NCI-H1930 (cell line): Measurements from ENCODE around the gene FXYD4.
"Not testable (repeated sequence)": the region's sequence is repeated elsewhere in the genome, so short reads cannot be mapped to it uniquely, and the experiment has no call there.

Experiments used
- DNase-seq, 2 experiments: peaks; one replicate each; lab custom pipeline; 2025; lab: John Stamatoyannopoulos, UW

Gene FXYD4

DNA sequence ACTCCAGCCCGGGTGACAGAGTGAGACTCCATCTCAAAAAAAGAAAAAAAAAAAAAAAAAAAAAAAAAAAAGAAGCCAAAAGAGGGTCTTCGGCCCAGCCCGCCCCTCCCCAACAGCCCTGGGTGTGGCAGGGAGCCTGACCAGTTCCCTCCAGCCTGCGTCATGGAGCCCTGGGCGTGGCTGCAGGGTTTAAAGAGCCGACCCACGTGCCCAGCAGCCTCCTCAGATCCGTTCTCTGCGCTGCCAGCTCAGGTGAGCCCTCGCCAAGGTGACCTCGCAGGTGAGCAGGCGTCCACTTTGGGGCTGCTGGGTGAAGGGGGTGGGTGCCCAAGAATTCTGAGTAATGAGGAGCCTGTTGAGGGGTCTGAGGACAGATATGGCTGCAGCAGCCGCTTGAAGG, at the start of gene FXYD4:
TSS of gene FXYD4 (plus strand) at position 219 of the 400 bp plus-strand sequence. CDS start 2,111 bp downstream, outside the sequence.
- no peak for DNase-seq

DNA sequence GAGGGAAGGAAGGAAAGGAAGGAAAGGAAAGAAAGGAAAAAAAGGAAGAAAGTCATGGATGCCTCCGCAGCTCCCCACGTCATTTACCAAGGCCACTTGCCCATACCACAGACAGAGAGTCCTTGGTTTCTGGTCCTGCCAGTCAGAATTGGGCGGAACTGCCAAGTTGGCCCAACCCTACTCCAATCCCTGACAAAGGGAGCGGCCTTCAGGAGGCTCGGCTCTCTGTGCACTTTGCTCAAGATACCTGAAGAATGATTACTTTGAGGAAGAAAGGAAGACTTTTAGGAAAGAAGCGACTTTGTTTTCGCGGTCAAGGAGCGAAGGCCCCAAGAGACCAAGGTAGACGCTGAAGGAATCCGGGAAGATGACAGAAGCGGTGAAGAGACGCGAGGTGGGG, 49.1 kb upstream of the FXYD4 start:
- DNase-seq, result no peak

GRCh38 chr10:43322769-43323168, 48.7 kb upstream of the FXYD4 start:
- peak; percentile 60 to 67 for DNase-seq

GRCh38 chr10:43323245-43323644, 48.2 kb upstream of the FXYD4 start:
- no peak for DNase-seq

DNA sequence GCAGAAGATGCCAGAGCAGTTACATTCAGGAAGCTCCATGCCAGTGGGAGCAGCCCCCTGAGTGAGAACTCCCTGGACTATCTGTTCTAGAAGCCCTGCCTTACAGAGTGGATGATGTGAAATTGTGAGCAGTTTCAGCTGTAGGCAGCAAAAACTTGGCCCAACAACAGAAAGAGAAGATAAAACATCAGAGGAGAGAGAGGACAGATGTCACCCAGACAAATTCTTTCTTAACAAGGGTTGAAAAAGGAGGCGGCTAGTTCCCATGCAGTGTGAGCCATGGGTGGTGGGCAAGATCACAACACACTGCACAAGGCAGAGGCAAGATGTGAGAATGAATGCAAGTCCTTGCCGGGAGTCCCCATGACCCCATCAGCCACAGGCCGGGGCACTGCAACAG, 46.6 kb upstream of the FXYD4 start:
- no peak for DNase-seq

DNA sequence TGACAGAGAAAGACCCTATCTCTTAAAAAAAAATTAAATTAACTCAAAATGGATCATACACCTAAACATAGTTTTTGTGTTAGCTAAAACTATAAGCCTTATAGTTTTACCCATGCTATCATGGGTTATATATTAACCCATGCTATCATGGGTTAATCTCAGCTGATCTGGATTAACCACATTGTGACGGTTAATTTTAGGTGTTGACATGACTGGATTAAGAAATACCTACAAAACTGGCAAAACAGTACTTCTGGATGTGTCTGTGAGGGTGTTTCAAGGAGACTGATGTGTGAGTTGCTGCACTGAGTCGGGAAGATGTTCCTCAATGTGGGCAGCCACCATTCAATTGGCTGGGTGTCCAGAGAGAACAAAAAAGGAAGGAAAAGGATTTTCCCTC, 44.3 kb upstream of the FXYD4 start:
- no peak for DNase-seq

GRCh38 chr10:43327986-43328385, 43.5 kb upstream of the FXYD4 start:
- no peak for DNase-seq

DNA sequence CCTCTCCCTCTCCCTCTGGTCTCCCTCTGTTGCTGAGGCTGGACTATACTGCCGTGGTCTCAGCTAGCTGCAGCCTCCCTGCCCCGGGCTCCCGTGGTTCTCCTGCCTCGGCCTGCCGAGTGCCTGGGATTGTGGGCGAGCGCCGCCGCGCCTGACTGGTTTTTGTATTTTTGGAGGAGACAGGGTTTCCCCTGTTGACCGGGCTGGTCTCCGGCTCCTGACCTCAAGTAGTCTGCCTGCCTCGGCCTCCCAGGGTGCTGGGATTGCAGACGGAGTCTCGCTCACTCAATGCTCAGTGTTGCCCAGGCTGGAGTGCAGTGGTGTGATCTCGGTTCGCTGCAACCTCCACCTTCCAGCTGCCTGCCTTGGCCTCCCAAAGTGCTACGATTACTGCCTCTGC, 42.6 kb upstream of the FXYD4 start:
- DNase-seq, result not testable (repeated sequence)

DNA sequence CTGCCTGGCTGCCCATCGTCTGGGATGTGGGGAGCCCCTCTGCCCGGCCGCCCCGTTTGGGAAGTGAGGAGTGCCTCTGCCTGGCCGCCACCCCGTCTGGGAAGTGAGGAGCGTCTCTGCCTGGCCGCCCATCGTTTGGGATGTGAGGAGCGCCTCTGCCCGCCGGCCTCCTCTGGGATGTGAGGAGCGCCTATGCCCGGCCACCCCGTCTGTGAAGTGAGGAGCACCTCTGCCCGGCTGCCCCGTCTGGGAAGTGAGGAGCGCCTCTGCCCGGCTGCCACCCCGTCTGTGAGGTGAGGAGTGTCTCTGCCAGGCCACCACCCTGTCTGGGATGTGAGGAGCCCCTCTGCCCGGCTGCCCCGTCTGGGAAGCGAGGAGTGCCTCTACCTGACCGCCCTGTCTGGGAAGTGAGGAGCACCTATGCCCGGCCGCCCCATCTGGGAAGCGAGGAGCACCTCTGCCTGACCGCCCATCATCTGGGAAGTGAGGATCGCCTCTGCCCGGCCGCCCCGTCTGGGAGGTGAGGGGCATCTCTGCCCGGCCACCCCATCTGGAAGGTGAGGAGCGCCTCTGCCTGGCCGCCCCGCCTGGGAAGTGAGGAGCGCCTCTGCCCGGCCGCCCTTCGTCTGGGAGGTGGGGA, 42.1 kb upstream of the FXYD4 start:
- DNase-seq, result not testable (repeated sequence)

DNA sequence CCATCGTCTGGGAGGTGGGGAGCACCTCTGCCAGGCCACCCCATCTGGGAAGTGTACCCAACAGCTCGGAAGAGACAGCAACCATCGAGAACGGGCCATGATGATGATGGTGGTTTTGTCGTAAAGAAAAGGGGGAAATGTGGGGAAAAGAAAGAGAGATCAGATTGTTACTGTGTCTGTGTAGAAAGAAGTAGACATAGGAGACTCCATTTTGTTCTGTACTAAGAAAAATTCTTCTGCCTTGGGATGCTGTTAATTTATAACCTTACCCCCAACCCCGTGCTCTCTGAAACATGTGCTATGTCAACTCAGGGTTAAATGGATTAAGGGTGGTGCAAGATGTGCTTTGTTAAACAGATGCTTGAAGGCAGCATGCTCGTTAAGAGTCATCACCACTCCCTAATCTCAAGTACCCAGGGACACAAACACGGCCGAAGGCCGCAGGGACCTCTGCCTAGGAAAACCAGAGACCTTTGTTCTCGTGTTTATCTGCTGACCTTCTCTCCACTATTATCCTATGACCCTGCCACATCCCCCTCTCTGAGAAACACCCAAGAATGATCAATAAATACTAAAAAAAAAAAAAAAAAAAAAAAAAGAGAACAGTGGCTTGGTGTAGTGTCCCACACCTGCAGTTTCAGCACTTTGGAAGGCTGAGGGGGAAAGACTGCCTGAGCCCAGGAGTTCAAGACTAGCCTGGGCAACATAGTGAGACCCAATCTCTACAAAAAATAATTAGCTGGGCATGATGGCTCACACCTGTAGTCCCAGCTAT, 41.2 kb upstream of the FXYD4 start:
- DNase-seq, result not testable (repeated sequence)

- not testable (repeated sequence) for DNase-seq
These were observed 40.7 kb upstream of the FXYD4 start for GRCh38 chr10:43330824-43331127.

DNA sequence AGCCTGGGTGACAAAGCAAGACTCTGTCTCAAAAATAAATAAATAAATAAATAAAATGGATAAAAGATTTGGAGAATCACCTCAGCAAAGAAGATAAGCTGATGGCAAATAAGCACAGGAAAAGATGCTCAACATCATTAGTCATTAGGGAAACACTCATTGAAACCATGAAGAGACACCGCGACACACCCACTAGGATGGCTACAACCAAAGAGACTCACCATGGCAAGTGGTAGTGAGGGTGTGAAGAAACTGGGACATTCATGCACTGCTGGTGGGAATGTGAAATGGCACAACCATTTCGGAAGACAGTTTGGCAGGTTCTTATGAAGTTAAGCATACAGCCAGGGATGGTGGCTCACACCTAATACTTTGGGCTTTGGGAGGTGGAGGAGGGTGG, 37.8 kb upstream of the FXYD4 start:
- no peak for DNase-seq

DNA sequence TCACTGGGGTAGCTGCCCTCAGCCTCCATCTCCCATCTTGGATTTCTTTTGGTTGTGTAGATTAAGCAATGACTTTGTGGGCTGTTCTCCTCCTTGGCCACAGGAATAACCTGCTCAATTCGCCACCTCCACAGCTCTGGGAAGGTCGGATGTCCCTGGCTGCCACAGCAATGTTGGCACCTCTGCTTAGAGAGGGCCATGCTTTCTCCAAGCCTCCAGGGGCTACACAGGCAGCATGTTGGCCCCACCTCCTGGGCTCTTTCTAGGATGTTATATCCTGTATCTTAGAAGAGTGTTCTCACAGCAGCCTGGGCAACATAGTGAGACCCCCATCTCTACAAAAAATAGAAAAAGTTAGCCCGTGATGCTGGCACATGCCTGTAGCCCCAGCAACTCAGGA, 35.4 kb upstream of the FXYD4 start:
- DNase-seq, result no peak

DNA sequence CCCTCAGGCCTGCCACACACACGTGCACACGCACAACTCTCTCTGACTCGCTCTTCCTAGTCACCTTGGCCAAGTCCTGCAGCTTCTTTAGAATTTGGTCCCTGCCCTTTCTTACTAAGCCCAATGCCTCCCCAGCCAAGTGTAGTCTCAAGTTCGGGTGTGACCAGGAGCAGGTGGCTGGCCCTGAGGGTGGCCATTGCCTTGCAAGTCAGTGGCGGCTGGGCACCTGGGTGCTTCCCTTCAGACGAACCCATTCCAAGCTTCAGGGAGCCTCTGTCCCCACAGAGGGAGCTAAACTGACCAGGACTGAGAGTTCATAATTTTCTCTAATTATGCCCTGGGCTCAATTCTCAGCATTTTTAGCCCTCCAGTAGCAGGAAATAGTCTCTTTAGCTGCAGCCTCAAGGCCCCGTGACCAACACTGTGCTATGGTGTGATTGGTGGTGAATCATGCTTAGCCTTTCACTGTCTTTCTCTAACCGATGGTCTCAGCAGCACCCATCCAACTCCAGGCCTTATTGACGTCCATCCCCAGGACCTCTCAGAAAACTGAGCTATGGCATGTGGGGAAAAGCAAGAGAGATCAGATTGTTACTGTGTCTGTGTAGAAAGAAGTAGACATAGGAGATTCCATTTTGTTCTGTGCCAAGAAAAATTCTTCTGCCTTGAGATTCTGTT, 34.7 kb upstream of the FXYD4 start:
- DNase-seq, result no peak

DNA sequence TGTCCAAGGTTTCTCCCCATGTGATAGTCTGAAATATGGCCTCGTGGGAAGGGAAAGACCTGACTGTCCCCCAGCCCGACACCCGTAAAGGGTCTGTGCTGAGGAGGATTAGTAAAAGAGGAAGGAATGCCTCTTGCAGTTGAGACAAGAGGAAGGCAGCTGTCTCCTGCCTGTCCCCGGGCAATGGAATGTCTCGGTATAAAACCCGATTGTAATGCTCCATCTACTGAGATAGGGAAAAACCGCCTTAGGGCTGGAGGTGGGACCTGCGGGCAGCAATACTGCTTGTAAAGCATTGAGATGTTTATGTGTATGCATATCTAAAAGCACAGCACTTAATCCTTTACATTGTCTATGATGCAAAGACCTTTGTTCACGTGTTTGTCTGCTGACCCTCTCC, 33.9 kb upstream of the FXYD4 start:
- DNase-seq, result not testable (repeated sequence)

DNA sequence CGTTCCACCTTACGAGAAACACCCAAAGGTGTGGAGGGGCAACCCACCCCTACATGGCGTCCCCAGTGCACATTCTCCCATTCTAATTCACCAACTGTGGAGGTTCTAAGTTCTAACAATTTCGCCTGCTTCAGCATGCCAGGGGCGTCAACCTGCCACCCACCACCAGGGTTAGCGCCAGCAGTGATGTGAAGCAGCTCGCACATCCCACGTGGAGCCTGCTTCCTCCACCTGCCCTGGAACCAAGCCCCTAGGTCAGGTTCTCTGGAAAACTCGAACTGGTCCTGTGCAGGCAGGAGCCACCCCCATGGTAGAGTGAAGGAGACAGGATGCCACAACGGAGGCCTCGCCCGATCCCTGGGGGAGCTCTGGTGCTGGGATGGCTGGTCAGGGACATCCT, 33.3 kb upstream of the FXYD4 start:
- no peak for DNase-seq

GRCh38 chr10:43339136-43339535, 32.3 kb upstream of the FXYD4 start:
- DNase-seq, result no peak

- no peak for DNase-seq
These were observed 31.3 kb upstream of the FXYD4 start for GRCh38 chr10:43340101-43340500.

- no peak for DNase-seq
These were observed 30.8 kb upstream of the FXYD4 start for GRCh38 chr10:43340619-43341018.

DNA sequence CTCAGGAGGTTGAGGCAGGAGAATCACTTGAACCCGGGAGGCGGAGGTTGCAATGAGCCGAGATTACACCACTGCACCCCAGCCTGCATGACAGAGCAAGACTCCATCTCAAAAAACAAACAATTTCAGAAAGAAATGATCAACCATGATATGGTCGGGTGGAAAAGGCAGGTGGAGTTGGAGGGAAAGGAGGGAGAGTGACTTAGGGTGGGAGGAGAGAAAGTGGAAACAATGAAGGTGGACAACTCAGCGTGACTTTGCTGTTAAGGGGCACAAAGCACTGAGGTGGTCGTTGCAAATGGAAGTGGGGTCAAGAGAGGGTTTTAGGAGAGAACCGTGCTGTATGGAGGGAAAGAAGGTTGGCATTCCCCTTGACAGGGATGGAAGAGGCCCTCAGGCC, 30.0 kb upstream of the FXYD4 start:
- DNase-seq, result no peak

DNA sequence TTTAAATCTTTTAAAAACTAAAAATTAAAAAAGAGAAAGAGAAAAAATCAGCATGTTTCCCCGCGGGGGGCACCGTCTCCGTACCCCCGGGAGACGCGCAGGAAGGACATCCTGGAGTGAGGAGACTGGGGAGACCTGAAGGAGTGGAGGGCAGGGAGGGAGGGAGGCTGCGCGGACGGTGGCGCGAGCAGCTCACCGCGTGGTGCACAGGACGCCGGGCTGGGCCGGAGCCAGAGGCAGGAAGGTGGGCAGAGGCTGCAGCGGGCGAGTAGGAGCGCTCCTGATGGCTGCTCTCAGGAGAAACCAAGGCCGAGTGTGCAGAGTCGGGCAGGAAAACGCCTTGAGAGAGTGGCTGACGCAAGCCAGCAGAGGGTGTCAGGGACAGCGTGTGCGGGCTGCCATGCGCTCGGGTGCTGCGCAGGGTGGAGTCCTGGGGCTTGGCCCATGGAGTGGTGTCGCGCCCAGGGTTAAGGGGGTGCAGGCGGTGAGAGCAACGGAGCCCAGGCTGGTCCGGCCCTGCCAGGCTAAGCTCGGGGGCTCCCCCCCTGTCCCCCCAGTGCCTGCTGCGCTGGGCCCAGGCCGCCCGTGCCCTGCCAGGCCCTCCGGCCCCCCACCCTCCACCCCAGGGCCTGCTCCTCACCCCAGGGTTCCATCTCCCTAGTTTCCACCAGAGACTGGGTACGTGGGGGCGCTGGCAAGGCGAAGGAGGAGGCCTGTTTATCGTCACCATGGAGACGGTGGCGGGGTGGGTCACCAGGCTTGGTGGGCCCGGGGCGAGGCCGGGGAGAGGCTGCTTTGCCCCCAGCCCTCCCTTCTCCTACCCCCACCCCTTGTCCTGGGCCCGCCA, 28.9 kb upstream of the FXYD4 start:
- no peak for DNase-seq

DNA sequence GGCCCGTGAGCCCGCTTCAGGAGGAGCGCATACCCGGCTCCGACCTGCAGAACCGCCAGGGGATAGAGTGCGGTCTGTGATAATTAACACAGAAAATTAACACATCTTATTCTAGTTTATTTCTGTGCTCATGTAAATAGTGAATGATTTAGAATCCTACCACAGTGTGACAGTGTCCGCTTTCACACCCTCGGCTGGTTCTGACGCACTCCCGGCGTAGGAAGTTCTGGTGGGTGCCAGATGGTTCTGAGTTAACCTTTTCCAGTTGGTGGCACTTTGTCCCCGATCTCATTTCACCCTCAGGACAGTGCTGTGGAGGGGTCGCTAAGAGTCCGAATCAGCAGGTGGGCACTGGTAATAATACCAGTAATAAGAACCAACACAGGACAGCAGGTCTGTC, 28.3 kb upstream of the FXYD4 start:
- DNase-seq, result no peak
